Calu3 (cell line): ENCODE results near the gene DCLK1. TPM values are rescaled to one million over a fixed set of nuclear protein-coding genes. Genes with fewer than 3 reads are reported as not detected.

Source experiments
- BruUV-seq: library from RNA; stranded (reverse); fragments of 400-500 nt; replicated peaks from 2 replicates; lab custom pipeline; 2021; lab: Mats Ljungman, UMichigan
- CTCF ChIA-PET: fragments of 300-600 bp; sonication (Branson Sonifier 250); formaldehyde crosslinking; loops from one replicate; lab custom pipeline; 2022; ENCODE audit warnings: antibody characterized with exemption; lab: Charles Lee
- DNase-seq: peaks from one replicate; pipeline ENCODE4 v3.0.0; 2022
- H3K27ac Mint-ChIP-seq: one replicate; pipeline ENCODE4 v1.8.0; 2022; ENCODE audit warnings: mixed read lengths; ENCODE audit not compliant: unreplicated experiment
- H3K27me3 Mint-ChIP-seq: one replicate; pipeline ENCODE4 v1.8.0; 2022; ENCODE audit warnings: mixed read lengths; ENCODE audit not compliant: unreplicated experiment
- H3K36me3 Mint-ChIP-seq: one replicate; pipeline ENCODE4 v1.8.0; 2022; ENCODE audit warnings: mild to moderate bottlenecking, moderate library complexity, mixed read lengths; ENCODE audit not compliant: insufficient read depth, unreplicated experiment
- H3K4me1 Mint-ChIP-seq: one replicate; pipeline ENCODE4 v1.8.0; 2022; ENCODE audit warnings: mild to moderate bottlenecking, low read depth, mixed read lengths; ENCODE audit not compliant: unreplicated experiment
- H3K4me3 Mint-ChIP-seq: one replicate; pipeline ENCODE4 v1.8.0; 2022; ENCODE audit warnings: mild to moderate bottlenecking, low read depth, moderate library complexity, mixed read lengths; ENCODE audit not compliant: unreplicated experiment
- H3K9me3 Mint-ChIP-seq: one replicate; pipeline ENCODE4 v1.8.0; 2022; ENCODE audit warnings: low read depth, mixed read lengths; ENCODE audit not compliant: unreplicated experiment
- CTCF ChIP-seq: fragments of 200-600 bp; IDR thresholded peaks from one replicate; pipeline ENCODE4 v1.8.0; 2022; ENCODE audit warnings: antibody characterized with exemption; ENCODE audit not compliant: unreplicated experiment
- intact Hi-C: fragments of 100-400 bp; cut with micrococcal nuclease; formaldehyde crosslinking; loops from one replicate; pipeline ENCODE4 v1.10.0; 2022; ENCODE audit not compliant: unreplicated experiment
- total RNA-seq: library from RNA; stranded (reverse); gene quantifications from 2 replicates; pipeline ENCODE4 v1.2.3, GENCODE V29; 2022

DCLK1 gene
- total RNA-seq, 1 experiment from 2014 or later, result not detected

DNA sequence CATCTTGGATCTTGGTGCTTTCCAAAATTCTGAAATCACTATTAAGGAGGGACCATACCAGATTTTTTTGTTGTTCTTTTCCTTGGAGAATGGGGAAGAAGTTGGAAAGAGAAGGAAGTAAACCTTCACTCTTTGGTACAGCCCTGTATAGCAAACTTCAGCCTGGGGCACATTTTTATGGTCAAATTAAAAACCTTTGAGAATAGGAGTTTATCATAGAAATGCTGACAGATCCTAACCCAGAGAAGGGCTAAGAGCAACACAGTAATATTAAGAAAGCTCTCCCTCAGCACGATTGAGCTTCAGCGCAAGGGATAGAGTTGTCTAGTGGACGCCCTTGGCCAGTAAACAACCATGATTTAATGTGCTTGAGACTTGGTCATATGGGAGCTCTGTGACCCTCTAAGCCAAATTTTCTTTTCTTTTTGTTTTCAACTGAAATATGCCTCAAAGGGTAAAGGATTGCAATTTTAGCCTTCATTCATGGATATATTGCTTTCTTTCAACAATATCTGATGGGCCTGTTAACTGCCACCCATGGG, 360.4 kb downstream of the DCLK1 start:
- Mint-ChIP-seq H3K27me3 (peaks cover 46% of the 10 kb centered on the region), H3K36me3 (no peaks in the 10 kb centered on the region), H3K27ac (no peak overlapping the region), H3K4me1 (no peaks in the 10 kb centered on the region), H3K4me3 (no peak overlapping the region), H3K9me3 (no peaks in the 10 kb centered on the region)
- DNase-seq, result no peak
- TF ChIP-seq CTCF, result no peak
- intact Hi-C loops, result no loop called here
- no TSS peak for BruUV-seq
- CTCF ChIA-PET, result no interaction called here

DNA sequence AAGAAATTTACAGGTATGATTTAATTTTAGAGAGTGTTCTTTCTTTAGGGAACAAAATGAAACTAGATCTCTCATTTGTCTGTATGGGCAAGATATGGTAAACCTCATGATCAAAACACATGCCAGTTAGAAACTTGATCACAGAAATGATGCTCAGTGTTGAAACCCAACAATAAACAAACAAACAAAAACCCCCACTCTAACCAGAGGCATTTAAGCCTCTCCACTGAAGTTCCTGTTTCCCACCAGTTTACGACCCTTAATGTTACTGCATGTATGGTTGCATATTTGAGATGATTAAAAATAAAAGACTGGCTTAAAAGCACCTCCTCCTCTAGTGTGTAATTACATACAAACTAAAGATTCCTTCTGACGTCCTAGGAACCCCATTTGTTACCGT, 361.4 kb downstream of the DCLK1 start:
- Mint-ChIP-seq H3K4me3 (no peak overlapping the region), H3K27me3 (peaks cover 40% of the 10 kb centered on the region), H3K4me1 (no peaks in the 10 kb centered on the region), H3K9me3 (no peaks in the 10 kb centered on the region), H3K36me3 (no peaks in the 10 kb centered on the region), H3K27ac (no peak overlapping the region)
- CTCF ChIA-PET, result no interaction called here
- DNase-seq, result no peak
- no TSS peak for BruUV-seq
- intact Hi-C loops, result no loop called here
- TF ChIP-seq CTCF, result no peak

DNA sequence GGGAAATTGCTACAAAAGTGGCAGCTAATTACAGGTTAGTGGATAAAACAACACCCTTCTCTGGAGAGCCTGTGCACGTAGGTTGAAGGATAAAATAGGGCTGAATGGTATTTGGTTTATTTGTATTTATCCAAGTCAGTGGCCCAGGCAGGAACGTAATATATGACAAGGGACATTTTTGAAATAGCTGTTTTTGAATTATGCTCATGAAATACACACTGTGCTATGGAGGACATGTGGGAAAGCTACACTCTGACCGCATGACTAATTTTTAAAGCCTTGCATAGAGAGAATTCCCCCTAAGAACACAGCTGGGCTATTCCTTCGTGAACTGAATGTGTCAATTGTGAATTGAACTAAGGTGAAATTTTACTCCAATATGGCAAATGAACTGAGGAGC, 362.6 kb downstream of the DCLK1 start:
- no peak overlapping the region for H3K27ac Mint-ChIP-seq
- no peak for DNase-seq
- H3K4me3 Mint-ChIP-seq, result no peak overlapping the region
- no peak for TF ChIP-seq CTCF
- H3K9me3 Mint-ChIP-seq, result no peaks in the 10 kb centered on the region
- H3K4me1 Mint-ChIP-seq, result no peaks in the 10 kb centered on the region
- H3K36me3 Mint-ChIP-seq, result no peaks in the 10 kb centered on the region
- BruUV-seq, result no TSS peak
- H3K27me3 Mint-ChIP-seq, result peaks cover 28% of the 10 kb centered on the region
- intact Hi-C loops, result no loop called here
- CTCF ChIA-PET, result no interaction called here

DNA sequence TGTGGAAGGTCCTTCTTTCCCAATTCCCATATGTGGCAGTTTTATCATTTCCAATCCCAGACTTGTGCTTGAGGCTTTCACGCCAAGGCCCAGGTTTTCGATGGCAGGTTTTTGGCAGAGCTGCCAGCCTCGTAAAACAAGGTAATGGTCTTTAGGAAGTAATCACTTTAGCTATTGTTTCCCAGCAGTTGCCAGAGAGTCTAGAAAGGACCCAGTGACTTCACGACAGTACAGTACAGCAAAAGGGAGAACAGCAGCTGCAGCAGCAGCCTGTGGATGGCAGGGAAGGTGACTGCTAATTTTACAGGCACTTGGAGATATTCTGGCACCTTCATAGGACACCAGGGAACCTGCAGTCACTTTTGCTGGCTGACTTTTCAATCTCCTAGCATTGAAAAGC, 363.1 kb downstream of the DCLK1 start:
- Mint-ChIP-seq H3K36me3 (no peaks in the 10 kb centered on the region), H3K27me3 (peaks cover 23% of the 10 kb centered on the region), H3K27ac (no peak overlapping the region), H3K4me1 (no peaks in the 10 kb centered on the region), H3K4me3 (no peak overlapping the region), H3K9me3 (no peaks in the 10 kb centered on the region)
- intact Hi-C loops, result no loop called here
- DNase-seq, result no peak
- TF ChIP-seq CTCF, result no peak
- BruUV-seq, result no TSS peak
- CTCF ChIA-PET, result no interaction called here
